Type B pancreatic cell (in vitro differentiated cells): Measurements from ENCODE around the gene TRIM32. TPM values are rescaled to one million over a fixed set of nuclear protein-coding genes. Genes with fewer than 3 reads are reported as not detected.

ENCODE experiments used
- DNase-seq: peaks from one replicate; pipeline ENCODE4 v3.0.0; 2021; ENCODE audit warnings: mixed read lengths; ENCODE audit not compliant: unreplicated experiment; ENCODE audit errors: extremely low spot score
- H3K27ac Mint-ChIP-seq: 2 replicates; pipeline ENCODE4 v1.8.0; 2021; ENCODE audit warnings: mild to moderate bottlenecking, mixed read lengths
- H3K27me3 Mint-ChIP-seq: 2 replicates; pipeline ENCODE4 v1.8.0; 2021; ENCODE audit warnings: mixed read lengths
- H3K36me3 Mint-ChIP-seq: 2 replicates; pipeline ENCODE4 v1.8.0; 2021; ENCODE audit warnings: mixed read lengths
- H3K4me1 Mint-ChIP-seq: one replicate; pipeline ENCODE4 v1.8.0; 2021; ENCODE audit warnings: mixed read lengths; ENCODE audit not compliant: unreplicated experiment
- H3K4me3 Mint-ChIP-seq: 2 replicates; pipeline ENCODE4 v1.8.0; 2021; ENCODE audit warnings: mild to moderate bottlenecking, mixed read lengths
- H3K9me3 Mint-ChIP-seq: 2 replicates; pipeline ENCODE4 v1.8.0; 2021; ENCODE audit warnings: mixed read lengths
- total RNA-seq: library from RNA; stranded (reverse); gene quantifications from 2 replicates; pipeline ENCODE4 v1.2.1, GENCODE V29; 2021; ENCODE audit warnings: low replicate concordance
- TF ChIP-seq, protein P1 (sequence below): fragments of 200-600 bp; sonication (generic); conservative IDR thresholded peaks from 2 replicates; pipeline ENCODE4 v1.5.0; 2021; ENCODE audit warnings: antibody characterized with exemption, mild to moderate bottlenecking

TRIM32 gene
- total RNA-seq, 1 donor from 2014 or later = 29.6 TPM

DNA sequence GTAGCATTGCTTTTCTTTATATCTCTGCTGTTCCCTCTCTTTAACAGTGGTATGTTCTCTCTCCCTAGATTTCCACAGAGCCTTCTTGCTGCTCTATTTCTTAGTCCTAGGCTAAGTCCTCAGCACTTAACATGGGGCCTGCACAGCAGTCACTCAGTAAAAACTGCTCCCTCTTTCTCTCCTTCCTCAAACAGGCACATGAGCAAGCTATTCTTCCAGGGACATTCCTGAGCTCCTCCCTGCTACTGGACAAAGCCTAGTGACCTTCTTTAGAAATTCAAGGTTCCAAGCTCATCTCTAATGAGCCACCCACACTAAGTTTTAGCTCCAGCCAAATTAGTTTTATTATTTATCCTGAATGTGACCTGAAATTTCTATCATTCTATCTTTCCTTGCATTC lies 39.5 kb downstream of the TRIM32 start:
- no peaks in the 10 kb centered on the region for H3K9me3 Mint-ChIP-seq
- no peaks in the 10 kb centered on the region for H3K4me1 Mint-ChIP-seq
- no peak for DNase-seq
- H3K36me3 Mint-ChIP-seq = no peaks in the 10 kb centered on the region
- TF ChIP-seq, protein P1, sequence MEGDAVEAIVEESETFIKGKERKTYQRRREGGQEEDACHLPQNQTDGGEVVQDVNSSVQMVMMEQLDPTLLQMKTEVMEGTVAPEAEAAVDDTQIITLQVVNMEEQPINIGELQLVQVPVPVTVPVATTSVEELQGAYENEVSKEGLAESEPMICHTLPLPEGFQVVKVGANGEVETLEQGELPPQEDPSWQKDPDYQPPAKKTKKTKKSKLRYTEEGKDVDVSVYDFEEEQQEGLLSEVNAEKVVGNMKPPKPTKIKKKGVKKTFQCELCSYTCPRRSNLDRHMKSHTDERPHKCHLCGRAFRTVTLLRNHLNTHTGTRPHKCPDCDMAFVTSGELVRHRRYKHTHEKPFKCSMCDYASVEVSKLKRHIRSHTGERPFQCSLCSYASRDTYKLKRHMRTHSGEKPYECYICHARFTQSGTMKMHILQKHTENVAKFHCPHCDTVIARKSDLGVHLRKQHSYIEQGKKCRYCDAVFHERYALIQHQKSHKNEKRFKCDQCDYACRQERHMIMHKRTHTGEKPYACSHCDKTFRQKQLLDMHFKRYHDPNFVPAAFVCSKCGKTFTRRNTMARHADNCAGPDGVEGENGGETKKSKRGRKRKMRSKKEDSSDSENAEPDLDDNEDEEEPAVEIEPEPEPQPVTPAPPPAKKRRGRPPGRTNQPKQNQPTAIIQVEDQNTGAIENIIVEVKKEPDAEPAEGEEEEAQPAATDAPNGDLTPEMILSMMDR = no peak
- H3K27ac Mint-ChIP-seq = no peak overlapping the region
- peaks cover 5% of the 10 kb centered on the region for H3K27me3 Mint-ChIP-seq
- no peak overlapping the region for H3K4me3 Mint-ChIP-seq

DNA sequence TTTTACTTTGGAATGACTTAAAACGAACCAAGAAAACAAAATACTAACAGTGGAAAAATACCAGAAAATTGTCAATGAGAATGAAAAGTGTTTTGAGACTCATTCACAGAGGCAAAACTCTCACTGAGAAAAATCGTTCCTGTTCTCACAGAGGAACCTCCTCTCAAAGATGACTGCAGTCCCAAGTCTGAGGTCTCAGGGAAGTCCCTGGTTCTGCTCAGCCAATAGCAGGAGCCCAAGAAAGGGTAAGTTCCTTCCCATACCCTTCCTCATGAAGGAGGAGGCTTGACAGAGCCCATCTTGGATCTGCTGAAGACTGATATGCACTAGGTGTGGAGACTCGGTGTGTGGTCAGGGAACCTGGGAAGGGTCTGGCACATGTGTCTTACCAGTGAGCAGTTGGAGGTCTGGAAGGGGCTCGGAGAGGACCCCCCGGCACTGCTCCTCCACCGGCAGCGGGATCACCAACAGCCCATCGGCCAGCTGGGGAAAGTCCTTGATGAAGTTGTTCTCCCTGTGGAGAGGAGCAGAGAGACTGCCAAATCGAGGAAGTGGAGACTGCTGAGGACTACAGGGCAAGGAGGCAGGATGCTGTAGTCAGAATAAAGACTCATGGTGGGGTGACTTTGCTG lies 46.0 kb downstream of the TRIM32 start:
- no peak for DNase-seq

DNA sequence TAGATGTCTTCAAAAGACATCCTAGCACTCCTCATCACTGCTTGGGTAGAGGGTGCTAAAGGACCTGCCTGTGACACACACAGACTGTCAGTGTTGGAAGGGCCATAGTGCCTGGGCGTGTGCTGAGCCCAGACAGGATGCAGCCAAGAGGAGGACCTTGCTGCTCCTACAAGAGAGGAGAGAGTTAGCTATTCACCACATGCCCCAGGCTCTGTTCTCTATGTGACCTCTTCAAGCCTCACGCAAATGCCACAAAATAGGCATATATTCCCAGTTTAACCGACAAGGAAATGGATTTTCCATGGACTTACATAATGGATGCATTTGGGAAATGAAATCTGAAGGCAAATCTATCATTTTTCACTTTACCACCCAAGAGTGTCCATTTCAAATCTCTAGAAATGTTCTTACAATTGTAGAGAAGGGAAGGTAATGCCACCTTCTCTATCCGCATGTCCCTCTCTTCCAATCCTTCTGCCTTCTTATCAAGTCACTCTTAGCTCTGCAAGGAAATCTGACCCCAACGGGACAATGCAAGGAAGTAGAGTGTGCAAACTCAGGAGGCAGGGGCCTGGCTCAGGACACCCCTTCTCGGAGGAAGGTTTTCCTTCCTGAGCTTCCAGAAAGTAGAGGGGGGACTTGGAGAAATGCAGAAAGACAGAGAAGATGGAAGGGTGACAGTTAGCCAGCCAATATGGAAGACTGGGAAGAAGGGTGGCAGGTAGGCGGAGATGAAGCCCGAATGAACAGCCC lies 49.5 kb downstream of the TRIM32 start:
- TF ChIP-seq, protein P1 = no peak
- Mint-ChIP-seq H3K4me1 (peaks cover 6% of the 10 kb centered on the region), H3K9me3 (no peaks in the 10 kb centered on the region), H3K36me3 (no peaks in the 10 kb centered on the region), H3K27me3 (peaks cover 9% of the 10 kb centered on the region), H3K27ac (no peak overlapping the region), H3K4me3 (no peak overlapping the region)
- no peak for DNase-seq

More for the DNA sequence above, 46.0 kb downstream of the TRIM32 start:
- Mint-ChIP-seq H3K9me3 (no peaks in the 10 kb centered on the region), H3K27ac (no peak overlapping the region), H3K4me1 (peaks cover 6% of the 10 kb centered on the region), H3K27me3 (peaks cover 8% of the 10 kb centered on the region), H3K4me3 (no peak overlapping the region), H3K36me3 (no peaks in the 10 kb centered on the region)
- TF ChIP-seq, protein P1 = no peak

DNA sequence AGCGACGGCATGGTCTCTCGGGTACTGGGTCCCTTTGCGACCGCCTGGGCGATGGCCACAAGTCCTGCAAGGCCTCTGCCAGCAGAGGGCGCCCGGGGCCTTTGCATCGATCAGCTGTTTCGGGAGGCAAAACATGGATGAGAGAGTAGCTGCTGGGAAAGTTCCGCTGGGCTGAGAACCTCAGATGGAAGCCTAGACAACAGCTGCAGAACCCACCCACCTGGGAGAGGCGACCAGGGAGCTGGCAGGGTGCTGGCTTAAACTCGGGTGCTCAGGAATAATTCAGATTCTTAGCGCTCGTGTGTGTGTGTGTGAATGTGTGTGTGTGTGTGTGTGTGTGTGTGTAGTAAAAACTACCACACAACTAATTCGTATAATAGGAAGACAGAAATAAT lies 50.0 kb downstream of the TRIM32 start:
- peaks cover 9% of the 10 kb centered on the region for H3K27me3 Mint-ChIP-seq

DNA sequence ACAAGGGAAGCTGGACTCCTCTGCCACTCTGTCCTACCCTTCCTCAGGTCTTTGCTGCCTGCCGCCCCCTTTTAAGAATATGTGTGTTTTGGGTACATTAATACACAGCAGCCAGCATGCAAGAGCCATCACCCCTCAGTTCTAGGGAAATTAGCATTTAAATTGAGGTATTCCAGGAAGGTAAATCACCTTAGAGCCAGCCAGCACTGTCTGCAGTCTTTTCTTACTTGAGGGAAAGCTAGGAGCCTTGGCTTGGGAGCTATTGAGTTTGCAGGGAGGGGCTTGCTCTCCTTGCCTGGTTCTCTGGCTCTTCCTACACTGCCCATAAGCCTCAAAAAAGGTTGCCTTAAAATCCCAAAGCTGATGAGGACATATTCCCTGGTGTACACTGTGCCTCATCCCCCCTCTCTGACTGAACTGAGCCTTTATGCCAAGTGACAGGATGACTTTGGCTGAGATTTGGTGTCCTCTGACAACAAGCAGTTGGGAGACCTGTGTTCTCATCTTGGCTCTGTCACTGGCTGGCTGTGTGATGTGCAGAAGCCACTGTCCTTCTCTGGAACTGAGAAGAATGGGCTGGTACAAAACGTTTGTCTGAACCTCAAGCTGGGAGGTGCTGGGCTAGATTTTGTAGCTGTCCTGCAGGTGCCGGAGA lies 54.1 kb downstream of the TRIM32 start:
- no peak for DNase-seq
- no peaks in the 10 kb centered on the region for H3K36me3 Mint-ChIP-seq
- TF ChIP-seq, protein P1 = no peak
- H3K27ac Mint-ChIP-seq = no peak overlapping the region
- H3K4me3 Mint-ChIP-seq = no peak overlapping the region
- H3K9me3 Mint-ChIP-seq = no peaks in the 10 kb centered on the region
- H3K4me1 Mint-ChIP-seq = no peaks in the 10 kb centered on the region
- peaks cover 14% of the 10 kb centered on the region for H3K27me3 Mint-ChIP-seq

More for the DNA sequence above, 50.0 kb downstream of the TRIM32 start:
- Mint-ChIP-seq H3K27ac (no peak overlapping the region), H3K4me1 (peaks cover 6% of the 10 kb centered on the region), H3K36me3 (no peaks in the 10 kb centered on the region), H3K4me3 (peak overlapping the region; percentile 19), H3K9me3 (no peaks in the 10 kb centered on the region)
- peak; percentile 89 for DNase-seq
- TF ChIP-seq, protein P1 = peak; percentile 92
